IPS DF 6.9 (cell line): ENCODE measurements around the gene MERTK.
"Not testable (repeated sequence)": the region's sequence is repeated elsewhere in the genome, so short reads cannot be mapped to it uniquely, and the experiment has no call there.

Experiments used
- DNase-seq: peaks from one replicate; pipeline ENCODE4 v3.0.0-alpha.2; 2013; ENCODE audit warnings: low read depth, low spot score
- H3K27ac ChIP-seq: one replicate; pipeline ENCODE4 v1.5.1; 2013; ENCODE audit warnings: low read length, control low read depth
- H3K27me3 ChIP-seq: 2 replicates; pipeline ENCODE4 v1.6.1; 2013; ENCODE audit warnings: mild to moderate bottlenecking, low read length; ENCODE audit not compliant: control insufficient read depth, insufficient read depth
- H3K36me3 ChIP-seq: 2 replicates; pipeline ENCODE4 v1.6.1; 2013; ENCODE audit warnings: low read length; ENCODE audit not compliant: control insufficient read depth, insufficient read depth
- H3K4me1 ChIP-seq: 2 replicates; pipeline ENCODE4 v1.6.1; 2013; ENCODE audit warnings: low read length; ENCODE audit not compliant: control insufficient read depth, insufficient read depth
- H3K4me3 ChIP-seq: 2 replicates; pipeline ENCODE4 v1.5.1; 2013; ENCODE audit warnings: mild to moderate bottlenecking, low read length
- H3K9me3 ChIP-seq: 2 replicates; pipeline ENCODE4 v1.6.1; 2013; ENCODE audit warnings: low read length, inconsistent platforms; ENCODE audit not compliant: control insufficient read depth, insufficient read depth
- WGBS: extraction: QIAGEN DNeasy Blood & Tissue Kit; methylation state at CpG from one replicate; pipeline ENCODE4 v1.1.7; 2013; ENCODE audit warnings: mixed read lengths, missing lambda C conversion rate; ENCODE audit not compliant: insufficient read length, insufficient coverage; 5-methylcytosine and 5-hydroxymethylcytosine counted together

MERTK gene

GRCh38 chr2:112039556-112039955 lies 141.1 kb downstream of the MERTK start:
- not testable (repeated sequence) for H3K4me1 ChIP-seq, H3K27me3 ChIP-seq, H3K36me3 ChIP-seq, H3K27ac ChIP-seq, H3K9me3 ChIP-seq, DNase-seq, H3K4me3 ChIP-seq
- no CpG with 5 or more reads among the region's 12 CpGs for WGBS

GRCh38 chr2:112040066-112040465 lies 141.7 kb downstream of the MERTK start:
- H3K27ac ChIP-seq, H3K36me3 ChIP-seq, H3K9me3 ChIP-seq, H3K4me3 ChIP-seq, H3K4me1 ChIP-seq, DNase-seq, H3K27me3 ChIP-seq: not testable (repeated sequence)
- no CpG with 5 or more reads among the region's 2 CpGs for whole genome bisulfite sequencing

- not testable (repeated sequence) for DNase-seq, H3K27me3 ChIP-seq, H3K36me3 ChIP-seq, H3K4me1 ChIP-seq, H3K27ac ChIP-seq, H3K4me3 ChIP-seq, H3K9me3 ChIP-seq
- no CpG with 5 or more reads among the region's 6 CpGs for WGBS
Measured at GRCh38 chr2:112041460-112041859, 143.1 kb downstream of the MERTK start.

- Histone ChIP-seq H3K4me1 (peaks cover 3% of the 10 kb centered on the region; the same call in 1 of the 2 replicates), H3K27me3 (no peaks in the 10 kb centered on the region; the same call in 1 of the 2 replicates), H3K27ac (no peak overlapping the region), H3K4me3 (no peak overlapping the region), H3K9me3 (no peaks in the 10 kb centered on the region), H3K36me3 (no peaks in the 10 kb centered on the region)
- DNase-seq, result no peak
Measured at GRCh38 chr2:112045446-112046014, 147.1 kb downstream of the MERTK start.

GRCh38 chr2:112046231-112046630 lies 147.8 kb downstream of the MERTK start:
- Histone ChIP-seq H3K36me3 (no peaks in the 10 kb centered on the region), H3K9me3 (no peaks in the 10 kb centered on the region), H3K27ac (no peak overlapping the region), H3K4me3 (no peak overlapping the region), H3K27me3 (no peaks in the 10 kb centered on the region; the same call in 1 of the 2 replicates), H3K4me1 (peaks cover 3% of the 10 kb centered on the region; the same call in 1 of the 2 replicates)
- no peak for DNase-seq

- H3K4me1 ChIP-seq, result peaks cover 3% of the 10 kb centered on the region; the same call in 1 of the 2 replicates
Measured at GRCh38 chr2:112047537-112048235, 149.3 kb downstream of the MERTK start.

GRCh38 chr2:112048236-112048592 lies 149.8 kb downstream of the MERTK start:
- Histone ChIP-seq H3K4me3 (no peak overlapping the region), H3K27me3 (no peaks in the 10 kb centered on the region; the same call in 1 of the 2 replicates), H3K4me1 (peaks cover 3% of the 10 kb centered on the region; the same call in 1 of the 2 replicates), H3K9me3 (no peaks in the 10 kb centered on the region), H3K36me3 (no peaks in the 10 kb centered on the region), H3K27ac (no peak overlapping the region)
- DNase-seq, result no peak
- WGBS, result no CpG with 5 or more reads among the region's 4 CpGs

More at GRCh38 chr2:112047537-112048235, 149.3 kb downstream of the MERTK start:
- H3K27ac ChIP-seq, result no peak overlapping the region
- H3K9me3 ChIP-seq, result no peaks in the 10 kb centered on the region
- H3K4me3 ChIP-seq, result no peak overlapping the region
- no peak for DNase-seq
- no CpG with 5 or more reads among the region's 7 CpGs for WGBS
- H3K27me3 ChIP-seq, result no peaks in the 10 kb centered on the region; the same call in 1 of the 2 replicates
- no peaks in the 10 kb centered on the region for H3K36me3 ChIP-seq

GRCh38 chr2:112048887-112049286 lies 150.5 kb downstream of the MERTK start:
- Histone ChIP-seq H3K4me3 (no peak overlapping the region), H3K4me1 (peaks cover 3% of the 10 kb centered on the region; the same call in 1 of the 2 replicates), H3K36me3 (no peaks in the 10 kb centered on the region), H3K27ac (no peak overlapping the region), H3K9me3 (no peaks in the 10 kb centered on the region), H3K27me3 (no peaks in the 10 kb centered on the region; the same call in 1 of the 2 replicates)
- DNase-seq, result no peak
- no CpG with 5 or more reads among the region's 3 CpGs for WGBS

- Histone ChIP-seq H3K9me3 (no peaks in the 10 kb centered on the region), H3K4me1 (peaks cover 3% of the 10 kb centered on the region; the same call in 1 of the 2 replicates), H3K36me3 (no peaks in the 10 kb centered on the region), H3K27me3 (no peaks in the 10 kb centered on the region), H3K27ac (no peak overlapping the region), H3K4me3 (no peak overlapping the region)
- DNase-seq, result no peak
- WGBS, result no CpG with 5 or more reads among the region's 1 CpG
Measured at GRCh38 chr2:112050316-112050715, 151.9 kb downstream of the MERTK start.

- Histone ChIP-seq H3K36me3 (no peaks in the 10 kb centered on the region), H3K4me3 (peak overlapping the region; percentile 56; the same call in 1 of the 2 replicates), H3K4me1 (no peaks in the 10 kb centered on the region), H3K9me3 (no peaks in the 10 kb centered on the region), H3K27ac (no peak overlapping the region), H3K27me3 (no peaks in the 10 kb centered on the region)
- DNase-seq, result no peak
- WGBS, result no CpG with 5 or more reads among the region's 62 CpGs
Measured at GRCh38 chr2:112053917-112054846, 155.8 kb downstream of the MERTK start.
